Measurements from ENCODE around the gene KIRREL3. TPM values are rescaled to one million over a fixed set of nuclear protein-coding genes. Genes with fewer than 3 reads are reported as not detected.

Gene KIRREL3
- polyA plus RNA-seq, 1 donor (not counting 4 experiments of a cell fraction or from before 2014, with no cell fraction given): 0.04 TPM

GRCh38 chr11:126512251-126512650 is 488.3 kb downstream of the KIRREL3 start:
- dilution Hi-C loops (cut with MboI; ENCODE audit: extremely low pct_ligation_motif_present, low sequenced_read_pairs): no loop called here
- H3K36me3 ChIP-seq (ENCODE audit: control insufficient read depth in 2 of 2, extremely low read depth in 1 of 2, insufficient read depth in 2 of 2, low read length in 2 of 2): no peaks in the 10 kb centered on the region
- DNase-seq (ENCODE audit: low read depth, low spot score) (no peak), FAIRE-seq (no peak)
- H3K4me2 ChIP-seq (ENCODE audit: control insufficient read depth, extremely low read depth, insufficient read depth, low read depth, low read length): no peak overlapping the region
- H3K79me2 ChIP-seq (ENCODE audit: control insufficient read depth, insufficient read depth, low read length): no peaks in the 10 kb centered on the region
- no peaks in the 10 kb centered on the region for H4K20me1 ChIP-seq (ENCODE audit: control insufficient read depth, extremely low read depth, insufficient read depth, low read length)
- peaks cover 3% of the 10 kb centered on the region for H3K27me3 ChIP-seq (ENCODE audit: control insufficient read depth, extremely low read depth, insufficient read depth, low read length)
- no peaks in the 10 kb centered on the region for H3K4me1 ChIP-seq (ENCODE audit: control insufficient read depth, extremely low read depth, insufficient read depth, low read length)
- H2AFZ ChIP-seq (ENCODE audit: control insufficient read depth, low read length): no peak overlapping the region
- TF ChIP-seq CTCF (optimal IDR thresholded peaks at IDR 0.05 in 1 of 3, IDR thresholded peaks at IDR 0.05 in 1 of 3, conservative IDR thresholded peaks at IDR 0.05 in 1 of 3; ENCODE audit: extremely low read depth in 1 of 3, insufficient read depth in 2 of 3, low read length in 3 of 3) (no peak), EZH2 (IDR thresholded peaks at IDR 0.05; ENCODE audit: low read length) (no peak)
- H3K9ac ChIP-seq (ENCODE audit: control insufficient read depth, extremely low read depth, insufficient read depth, low read length): no peak overlapping the region
- H3K27ac ChIP-seq (ENCODE audit: control insufficient read depth, insufficient read depth, low read length): no peak overlapping the region
- no peaks in the 10 kb centered on the region for H3K9me3 ChIP-seq (ENCODE audit: control insufficient read depth, low read depth, low read length)
- H3K9me1 ChIP-seq (ENCODE audit: control insufficient read depth, extremely low read depth, insufficient read depth, low read length): no peaks in the 10 kb centered on the region
- no peak overlapping the region for H3K4me3 ChIP-seq (ENCODE audit: control insufficient read depth in 2 of 3, extremely low read depth in 1 of 3, insufficient read depth in 2 of 3, low read depth in 1 of 3, low read length in 3 of 3)

GRCh38 chr11:126511475-126512115 is 489.0 kb downstream of the KIRREL3 start:
- TF ChIP-seq CTCF (optimal IDR thresholded peaks at IDR 0.05 in 1 of 3, IDR thresholded peaks at IDR 0.05 in 1 of 3, conservative IDR thresholded peaks at IDR 0.05 in 1 of 3; ENCODE audit: extremely low read depth in 1 of 3, insufficient read depth in 2 of 3, low read length in 3 of 3) (no peak), EZH2 (IDR thresholded peaks at IDR 0.05; ENCODE audit: low read length) (no peak)
- H3K9me1 ChIP-seq (ENCODE audit: control insufficient read depth, extremely low read depth, insufficient read depth, low read length): no peaks in the 10 kb centered on the region
- H3K27me3 ChIP-seq (ENCODE audit: control insufficient read depth, extremely low read depth, insufficient read depth, low read length): peaks cover 3% of the 10 kb centered on the region
- no peak overlapping the region for H2AFZ ChIP-seq (ENCODE audit: control insufficient read depth, low read length)
- no peaks in the 10 kb centered on the region for H3K36me3 ChIP-seq (ENCODE audit: control insufficient read depth in 2 of 2, extremely low read depth in 1 of 2, insufficient read depth in 2 of 2, low read length in 2 of 2)
- no peaks in the 10 kb centered on the region for H4K20me1 ChIP-seq (ENCODE audit: control insufficient read depth, extremely low read depth, insufficient read depth, low read length)
- no peaks in the 10 kb centered on the region for H3K79me2 ChIP-seq (ENCODE audit: control insufficient read depth, insufficient read depth, low read length)
- no peak overlapping the region for H3K4me3 ChIP-seq (ENCODE audit: control insufficient read depth in 2 of 3, extremely low read depth in 1 of 3, insufficient read depth in 2 of 3, low read depth in 1 of 3, low read length in 3 of 3)
- dilution Hi-C loops (cut with MboI; ENCODE audit: extremely low pct_ligation_motif_present, low sequenced_read_pairs): no loop called here
- no peak for DNase-seq (ENCODE audit: low read depth, low spot score)
- H3K9me3 ChIP-seq (ENCODE audit: control insufficient read depth, low read depth, low read length): no peaks in the 10 kb centered on the region
- H3K27ac ChIP-seq (ENCODE audit: control insufficient read depth, insufficient read depth, low read length): no peak overlapping the region
- H3K9ac ChIP-seq (ENCODE audit: control insufficient read depth, extremely low read depth, insufficient read depth, low read length): no peak overlapping the region
- H3K4me1 ChIP-seq (ENCODE audit: control insufficient read depth, extremely low read depth, insufficient read depth, low read length): no peaks in the 10 kb centered on the region
- no peak for FAIRE-seq
- no peak overlapping the region for H3K4me2 ChIP-seq (ENCODE audit: control insufficient read depth, extremely low read depth, insufficient read depth, low read depth, low read length)
